GM23248 (cell line): ENCODE data around the gene CGA. TPM values are rescaled to one million over a fixed set of nuclear protein-coding genes. Genes with fewer than 3 reads are reported as not detected.
A peak's percentile ranks its signal among the peaks of the same experiment; 100 is the strongest.

Source experiments
- DNase-seq: peaks from one replicate; pipeline ENCODE4 v3.0.0-alpha.2; 2015
- H2AFZ ChIP-seq: fragments of 200-600 bp; sonication (generic); 2 replicates; pipeline ENCODE4 v1.6.1; 2016; ENCODE audit warnings: antibody characterized with exemption
- H3F3A ChIP-seq: fragments of 200-600 bp; sonication (generic); 2 replicates; pipeline ENCODE4 v1.6.1; 2016; ENCODE audit warnings: mild to moderate bottlenecking, antibody characterized with exemption, mixed run types; ENCODE audit not compliant: insufficient read depth
- H3K27ac ChIP-seq: fragments of 200-600 bp; sonication (generic); 2 replicates; pipeline ENCODE4 v1.5.1; 2016; ENCODE audit warnings: mild to moderate bottlenecking
- H3K27me3 ChIP-seq: fragments of 200-600 bp; sonication (generic); replicated peaks from 2 replicates; pipeline ENCODE4 v1.6.1; 2016; ENCODE audit warnings: mild to moderate bottlenecking; ENCODE audit not compliant: insufficient read depth
- H3K36me3 ChIP-seq: fragments of 200-600 bp; sonication (generic); 2 replicates; pipeline ENCODE4 v1.6.1; 2016; ENCODE audit warnings: low read depth, mild to moderate bottlenecking
- H3K4me1 ChIP-seq: fragments of 200-600 bp; sonication (generic); 2 replicates; pipeline ENCODE4 v1.6.1; 2016; ENCODE audit warnings: mild to moderate bottlenecking; ENCODE audit not compliant: insufficient read depth
- H3K4me2 ChIP-seq: fragments of 200-600 bp; sonication (generic); one replicate; pipeline ENCODE4 v1.6.1; 2016; ENCODE audit warnings: mild to moderate bottlenecking; ENCODE audit not compliant: unreplicated experiment
- H3K4me3 ChIP-seq: fragments of 200-600 bp; sonication (generic); 2 replicates; pipeline ENCODE4 v1.5.1; 2016; ENCODE audit warnings: mild to moderate bottlenecking
- H3K79me2 ChIP-seq: fragments of 200-600 bp; sonication (generic); 2 replicates; pipeline ENCODE4 v1.6.1; 2016; ENCODE audit warnings: mild to moderate bottlenecking; ENCODE audit not compliant: insufficient read depth
- H3K9ac ChIP-seq: fragments of 200-600 bp; sonication (generic); 2 replicates; pipeline ENCODE4 v1.6.1; 2016; ENCODE audit warnings: mild to moderate bottlenecking
- H3K9me2 ChIP-seq: fragments of 200-600 bp; sonication (generic); 2 replicates; pipeline ENCODE4 v1.6.1; 2016; ENCODE audit warnings: mixed run types, mild to moderate bottlenecking, moderate library complexity; ENCODE audit not compliant: insufficient read depth
- H3K9me3 ChIP-seq: fragments of 200-600 bp; sonication (generic); one replicate; pipeline ENCODE4 v1.6.1; 2017; ENCODE audit warnings: low read depth
- H4K20me1 ChIP-seq: fragments of 200-600 bp; sonication (generic); 2 replicates; pipeline ENCODE4 v1.6.0; 2016; ENCODE audit not compliant: insufficient read depth
- EZH2 ChIP-seq: fragments of 200-600 bp; sonication (generic); IDR thresholded peaks from 2 replicates; pipeline ENCODE4 v1.6.1; 2018; ENCODE audit warnings: antibody characterized with exemption, mild to moderate bottlenecking; ENCODE audit not compliant: insufficient read depth, poor library complexity, severe bottlenecking
- EZH2phosphoT487 ChIP-seq: fragments of 200-600 bp; sonication (generic); IDR thresholded peaks from 2 replicates; pipeline ENCODE4 v1.6.1; 2018; ENCODE audit warnings: antibody characterized with exemption, moderate library complexity, mild to moderate bottlenecking, low read depth; ENCODE audit not compliant: insufficient read depth
- WGBS, 2 experiments: methylation state at CpG; one replicate each; pipeline ENCODE4 v1.1.6; 2015 to 2017; ENCODE audit warnings: low lambda C conversion rate in 2 of 2, low coverage in 1 of 2; ENCODE audit errors: missing lambda C conversion rate in 2 of 2; 5-methylcytosine and 5-hydroxymethylcytosine counted together
- in situ Hi-C: fragments of 300-500 bp; cut with MboI; formaldehyde crosslinking; loops from 2 replicates; pipeline ENCODE4 v1.15.0; 2020
- polyA plus RNA-seq: library from polyadenylated mRNA; unstranded; fragments of >200 nt; fragmentation: Nextera tagmentation; extraction: Ambion mirVana; gene quantifications from 2 replicates; pipeline ENCODE4 v1.2.1, GENCODE V29; 2016
- total RNA-seq: library from RNA; depleted of rRNA; stranded (reverse); fragments of >200 nt; shearing (Covaris generic); gene quantifications from 2 replicates; pipeline ENCODE4 v1.2.3, GENCODE V29; 2014

Gene CGA
- total and polyA plus RNA-seq, 2 experiments from 2014 or later: 6.3 to 8.9 TPM

GRCh38 chr6:87066449-87067333 is 28.2 kb downstream of the CGA start:
- peaks cover 19% of the 10 kb centered on the region for H3K27me3 ChIP-seq
- H3F3A ChIP-seq: no peaks in the 10 kb centered on the region
- TF ChIP-seq EZH2: no peak
- H3K4me1 ChIP-seq: no peaks in the 10 kb centered on the region
- in situ Hi-C loops: no loop called here
- peak overlapping the region; percentile 64 for H3K4me3 ChIP-seq
- H3K9ac ChIP-seq: peak overlapping the region; percentile 57
- no peaks in the 10 kb centered on the region for H3K36me3 ChIP-seq
- no peaks in the 10 kb centered on the region for H3K79me2 ChIP-seq
- no peaks in the 10 kb centered on the region for H3K9me3 ChIP-seq
- no peak overlapping the region for H3K27ac ChIP-seq
- peak overlapping the region; percentile 87 for H3K4me2 ChIP-seq
- peak overlapping the region; percentile 79 for H2AFZ ChIP-seq
- H3K9me2 ChIP-seq: no peaks in the 10 kb centered on the region
- WGBS, 2 experiments: 5 to 8% methylated on average over 7 of the region's 7 CpGs
- no peaks in the 10 kb centered on the region for H4K20me1 ChIP-seq
- DNase-seq: peak; percentile 78

GRCh38 chr6:87065117-87065516 is 29.8 kb downstream of the CGA start:
- Histone ChIP-seq H2AFZ (no peak overlapping the region), H3K9me3 (no peaks in the 10 kb centered on the region), H3K4me1 (no peaks in the 10 kb centered on the region), H3K79me2 (no peaks in the 10 kb centered on the region), H3K27me3 (0 out of 2 replicates have a peak, but pooled peaks cover 19% of the 10 kb centered on the region), H4K20me1 (no peaks in the 10 kb centered on the region), H3K27ac (no peak overlapping the region), H3K9ac (no peak overlapping the region), H3K36me3 (no peaks in the 10 kb centered on the region), H3K4me2 (no peak overlapping the region), H3K4me3 (no peak overlapping the region), H3F3A (no peaks in the 10 kb centered on the region), H3K9me2 (no peaks in the 10 kb centered on the region)
- TF ChIP-seq EZH2 (no peak), EZH2phosphoT487 (no peak)
- 37 to 39% methylated on average over 5 of the region's 5 CpGs for WGBS, 2 experiments
- in situ Hi-C loops: no loop called here
- DNase-seq: no peak

- Histone ChIP-seq H2AFZ (no peak overlapping the region), H3K79me2 (no peaks in the 10 kb centered on the region), H3K9me3 (no peaks in the 10 kb centered on the region), H3K9ac (no peak overlapping the region), H3K27ac (no peak overlapping the region), H3K36me3 (no peaks in the 10 kb centered on the region), H3K4me3 (no peak overlapping the region), H3K9me2 (no peaks in the 10 kb centered on the region), H3K27me3 (0 out of 2 replicates have a peak, but pooled peaks cover 27% of the 10 kb centered on the region), H3F3A (no peaks in the 10 kb centered on the region), H3K4me1 (no peaks in the 10 kb centered on the region), H4K20me1 (no peaks in the 10 kb centered on the region), H3K4me2 (no peak overlapping the region)
- 78 to 84% methylated on average over 13 to 18 of the region's 18 CpGs for WGBS, 2 experiments
- in situ Hi-C loops: no loop called here
- TF ChIP-seq EZH2: no peak
- no peak for TF ChIP-seq EZH2phosphoT487
- no peak for DNase-seq
Observed at GRCh38 chr6:87059943-87060342, 35.0 kb downstream of the CGA start.

- H3K9ac ChIP-seq: no peak overlapping the region
- H3K9me2 ChIP-seq: no peaks in the 10 kb centered on the region
- no peak overlapping the region for H2AFZ ChIP-seq
- H3K36me3 ChIP-seq: no peaks in the 10 kb centered on the region
- no peaks in the 10 kb centered on the region for H3F3A ChIP-seq
- in situ Hi-C loops: no loop called here
- no peak for DNase-seq
- H3K27me3 ChIP-seq: peaks cover 19% of the 10 kb centered on the region
- no peaks in the 10 kb centered on the region for H3K79me2 ChIP-seq
- H4K20me1 ChIP-seq: no peaks in the 10 kb centered on the region
- WGBS, 2 experiments: 55 to 57% methylated on average over 3 of the region's 3 CpGs
- H3K4me2 ChIP-seq: no peak overlapping the region
- no peaks in the 10 kb centered on the region for H3K4me1 ChIP-seq
- no peak for TF ChIP-seq EZH2phosphoT487
- no peak for TF ChIP-seq EZH2
- no peaks in the 10 kb centered on the region for H3K9me3 ChIP-seq
- H3K4me3 ChIP-seq: no peak overlapping the region
- no peak overlapping the region for H3K27ac ChIP-seq
Observed at GRCh38 chr6:87054143-87054833, 40.6 kb downstream of the CGA start.
